Mesendoderm (in vitro differentiated cells): Measurements from ENCODE around the gene SELENOO.

Experiments used
- DNase-seq: peaks from one replicate; pipeline ENCODE4 v3.0.0; 2013
- H2AK5ac ChIP-seq: 2 replicates; pipeline ENCODE4 v1.6.1; 2013; ENCODE audit warnings: low read length, inconsistent platforms
- H2BK120ac ChIP-seq: 2 replicates; pipeline ENCODE4 v1.6.1; 2013; ENCODE audit warnings: low read depth, mild to moderate bottlenecking, low read length, moderate library complexity, mixed read lengths
- H2BK15ac ChIP-seq: replicated peaks from 2 replicates; pipeline ENCODE4 v1.6.1; 2013; ENCODE audit warnings: low read depth, mild to moderate bottlenecking, moderate library complexity
- H2BK5ac ChIP-seq: 2 replicates; pipeline ENCODE4 v1.6.1; 2013; ENCODE audit warnings: low read length, inconsistent platforms
- H3K18ac ChIP-seq: 2 replicates; pipeline ENCODE4 v1.6.1; 2013; ENCODE audit warnings: mild to moderate bottlenecking, low read length, mixed read lengths
- H3K23ac ChIP-seq: one replicate; pipeline ENCODE4 v1.6.1; 2013; ENCODE audit warnings: low read length
- H3K27ac ChIP-seq: 2 replicates; pipeline ENCODE4 v1.5.1; 2013; ENCODE audit warnings: low read depth, mild to moderate bottlenecking, inconsistent platforms, low read length, moderate library complexity
- H3K27me3 ChIP-seq: 2 replicates; pipeline ENCODE4 v1.6.1; 2013; ENCODE audit warnings: low read length, control low read depth, mild to moderate bottlenecking, inconsistent platforms; ENCODE audit not compliant: insufficient read depth, poor library complexity
- H3K36me3 ChIP-seq: 2 replicates; pipeline ENCODE4 v1.6.1; 2013; ENCODE audit warnings: low read length, inconsistent platforms; ENCODE audit not compliant: control insufficient read depth, insufficient read depth
- H3K4ac ChIP-seq: one replicate; pipeline ENCODE4 v1.6.1; 2013; ENCODE audit warnings: low read depth, mild to moderate bottlenecking, low read length, moderate library complexity
- H3K4me1 ChIP-seq: 2 replicates; pipeline ENCODE4 v1.6.1; 2013; ENCODE audit warnings: low read depth, low read length, inconsistent platforms; ENCODE audit not compliant: control insufficient read depth
- H3K4me2 ChIP-seq: 2 replicates; pipeline ENCODE4 v1.6.1; 2013; ENCODE audit warnings: low read length
- H3K4me3 ChIP-seq: 2 replicates; pipeline ENCODE4 v1.5.1; 2013; ENCODE audit warnings: mild to moderate bottlenecking, low read length
- H3K56ac ChIP-seq: one replicate; pipeline ENCODE4 v1.6.1; 2013; ENCODE audit warnings: low read length
- H3K79me1 ChIP-seq: 2 replicates; pipeline ENCODE4 v1.6.1; 2013; ENCODE audit warnings: low read length, inconsistent platforms
- H3K79me2 ChIP-seq: 2 replicates; pipeline ENCODE4 v1.6.1; 2013; ENCODE audit warnings: mild to moderate bottlenecking, low read length; ENCODE audit not compliant: control insufficient read depth, insufficient read depth
- H3K9ac ChIP-seq: 2 replicates; pipeline ENCODE4 v1.6.1; 2013; ENCODE audit warnings: low read length, inconsistent platforms
- H4K5ac ChIP-seq: one replicate; pipeline ENCODE4 v1.6.1; 2013; ENCODE audit warnings: low read length
- H4K8ac ChIP-seq: one replicate; pipeline ENCODE4 v1.6.1; 2013; ENCODE audit warnings: low read depth, mild to moderate bottlenecking, control low read depth, low read length, moderate library complexity
- WGBS: extraction: QIAGEN DNeasy Blood & Tissue Kit; methylation state at CpG from one replicate; pipeline ENCODE4 v1.1.7; 2013; ENCODE audit warnings: low lambda C conversion rate, missing lambda C conversion rate; ENCODE audit not compliant: insufficient coverage; ENCODE audit errors: extremely low coverage; 5-methylcytosine and 5-hydroxymethylcytosine counted together

Gene SELENOO

DNA sequence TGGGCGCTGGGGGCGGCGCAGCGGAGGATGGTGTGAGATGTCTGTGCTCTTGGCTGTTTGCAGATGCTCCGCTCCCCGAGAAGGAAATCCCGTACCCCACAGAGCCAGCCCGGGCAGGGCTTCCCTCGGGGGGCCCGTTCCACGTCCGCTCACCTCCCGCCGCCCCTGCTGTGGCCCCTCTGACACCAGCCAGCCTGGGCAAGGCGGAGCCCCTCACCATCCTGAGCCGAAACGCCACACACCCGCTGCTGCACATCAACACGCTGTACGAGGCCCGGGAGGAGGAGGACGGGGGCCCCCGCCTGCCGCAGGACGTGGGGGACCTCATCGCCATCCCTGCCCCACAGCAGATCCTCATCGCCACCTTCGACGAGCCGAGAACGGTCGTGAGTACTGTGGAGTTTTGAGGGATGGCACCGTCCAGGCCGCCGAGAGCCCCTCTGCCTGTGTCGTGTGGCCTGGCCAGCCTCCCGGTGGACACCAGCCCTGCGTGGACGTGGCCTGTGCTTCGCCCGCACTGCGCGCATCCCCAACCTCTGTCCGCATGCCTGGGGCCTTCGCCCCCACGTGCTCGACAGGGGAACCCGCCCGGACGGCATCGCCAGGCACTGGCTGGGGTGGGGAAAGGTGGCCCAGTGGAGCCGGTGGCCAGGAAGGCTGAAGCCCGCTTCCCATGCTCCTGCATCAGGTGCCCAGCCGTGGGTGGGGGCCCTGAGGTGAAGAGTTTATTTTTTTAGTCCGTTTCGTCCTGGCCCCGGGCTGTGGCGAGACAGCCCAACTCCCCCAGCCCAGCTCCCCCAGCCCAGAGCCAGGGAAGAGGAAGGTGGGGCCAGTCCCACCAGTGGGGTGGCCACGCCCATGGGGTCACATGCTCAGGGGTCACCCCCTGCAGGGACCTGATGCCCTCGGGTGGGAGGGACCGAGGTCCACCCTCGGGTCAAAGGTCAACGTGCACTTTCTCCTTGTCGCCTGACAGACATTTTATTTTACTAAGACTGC lies 21.6 kb upstream of the SELENOO start:
- Histone ChIP-seq H3K18ac (no peak overlapping the region), H3K4me1 (no peaks in the 10 kb centered on the region), H3K23ac (no peak overlapping the region), H3K27me3 (no peaks in the 10 kb centered on the region), H3K9ac (no peak overlapping the region), H3K27ac (no peak overlapping the region), H4K5ac (no peak overlapping the region), H4K8ac (no peak overlapping the region), H3K36me3 (no peaks in the 10 kb centered on the region), H2BK15ac (no peak overlapping the region), H2BK120ac (no peak overlapping the region), H2AK5ac (no peak overlapping the region), H3K4ac (no peak overlapping the region), H3K56ac (no peak overlapping the region), H2BK5ac (no peak overlapping the region), H3K4me3 (no peak overlapping the region), H3K79me2 (no peaks in the 10 kb centered on the region), H3K79me1 (no peaks in the 10 kb centered on the region), H3K4me2 (no peak overlapping the region)
- no peak for DNase-seq
- WGBS, result no CpG with 5 or more reads among the region's 64 CpGs

DNA sequence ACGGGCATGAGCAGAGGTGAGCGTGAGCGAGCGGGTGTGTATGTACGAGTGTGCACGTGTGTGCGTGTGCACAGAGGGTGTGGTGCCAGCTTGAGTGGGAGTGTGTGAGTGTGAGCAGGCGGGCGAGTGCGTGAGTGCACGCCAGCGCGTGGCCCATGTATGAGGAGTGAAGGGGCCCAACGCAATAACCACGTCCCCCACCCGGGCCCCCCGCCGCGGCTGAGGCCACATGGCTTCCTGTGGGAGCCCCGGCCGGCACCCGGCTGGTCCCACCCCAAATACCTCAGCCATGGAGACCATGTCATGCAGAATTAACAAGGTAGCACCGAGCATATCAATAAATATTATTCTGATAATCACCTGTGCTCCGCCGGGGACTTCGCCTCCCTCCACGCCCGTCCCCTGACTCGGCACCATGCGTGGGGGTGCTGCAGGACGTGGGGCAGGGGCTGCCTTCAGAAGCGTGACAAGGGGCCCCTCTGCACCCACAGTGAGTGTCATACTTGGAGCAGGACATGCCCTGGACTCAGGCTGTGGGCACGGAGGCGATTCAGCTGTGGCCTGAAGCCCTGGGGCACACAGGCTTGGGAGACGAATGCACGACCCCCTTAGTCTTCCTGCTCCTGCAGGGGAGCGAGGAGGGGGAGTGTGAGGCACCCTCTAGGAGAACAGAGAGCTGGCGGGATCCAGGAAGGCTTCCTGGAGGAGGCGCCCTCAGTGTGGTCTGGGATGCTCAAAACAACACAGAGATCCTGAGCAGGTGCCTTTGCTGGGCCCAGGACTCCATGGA lies 20.7 kb upstream of the SELENOO start:
- Histone ChIP-seq H4K8ac (no peak overlapping the region), H2BK5ac (no peak overlapping the region), H3K36me3 (no peaks in the 10 kb centered on the region), H3K56ac (no peak overlapping the region), H2BK120ac (no peak overlapping the region), H3K4me2 (no peak overlapping the region), H3K4me3 (no peak overlapping the region), H3K4me1 (no peaks in the 10 kb centered on the region), H3K27ac (no peak overlapping the region), H3K27me3 (no peaks in the 10 kb centered on the region), H3K79me2 (no peaks in the 10 kb centered on the region), H3K9ac (no peak overlapping the region), H3K4ac (no peak overlapping the region), H3K18ac (no peak overlapping the region), H4K5ac (no peak overlapping the region), H2BK15ac (no peak overlapping the region), H2AK5ac (no peak overlapping the region), H3K23ac (no peak overlapping the region), H3K79me1 (no peaks in the 10 kb centered on the region)
- DNase-seq, result no peak
- no CpG with 5 or more reads among the region's 39 CpGs for WGBS

GRCh38 chr22:50180727-50181521 lies 19.9 kb upstream of the SELENOO start:
- no peaks in the 10 kb centered on the region for H3K79me1 ChIP-seq
- no peak overlapping the region for H3K4ac ChIP-seq
- H3K23ac ChIP-seq, result no peak overlapping the region
- H2AK5ac ChIP-seq, result no peak overlapping the region
- H4K5ac ChIP-seq, result no peak overlapping the region
- DNase-seq, result no peak
- H3K79me2 ChIP-seq, result no peaks in the 10 kb centered on the region
- no peak overlapping the region for H3K4me2 ChIP-seq
- H3K36me3 ChIP-seq, result no peaks in the 10 kb centered on the region
- no peak overlapping the region for H3K18ac ChIP-seq
- H3K27ac ChIP-seq, result no peak overlapping the region
- H2BK15ac ChIP-seq, result no peak overlapping the region
- no peak overlapping the region for H4K8ac ChIP-seq
- H2BK120ac ChIP-seq, result no peak overlapping the region
- no peaks in the 10 kb centered on the region for H3K4me1 ChIP-seq
- H3K9ac ChIP-seq, result no peak overlapping the region
- no CpG with 5 or more reads among the region's 27 CpGs for WGBS
- H3K56ac ChIP-seq, result no peak overlapping the region
- no peak overlapping the region for H2BK5ac ChIP-seq
- no peak overlapping the region for H3K4me3 ChIP-seq
- H3K27me3 ChIP-seq, result no peaks in the 10 kb centered on the region

DNA sequence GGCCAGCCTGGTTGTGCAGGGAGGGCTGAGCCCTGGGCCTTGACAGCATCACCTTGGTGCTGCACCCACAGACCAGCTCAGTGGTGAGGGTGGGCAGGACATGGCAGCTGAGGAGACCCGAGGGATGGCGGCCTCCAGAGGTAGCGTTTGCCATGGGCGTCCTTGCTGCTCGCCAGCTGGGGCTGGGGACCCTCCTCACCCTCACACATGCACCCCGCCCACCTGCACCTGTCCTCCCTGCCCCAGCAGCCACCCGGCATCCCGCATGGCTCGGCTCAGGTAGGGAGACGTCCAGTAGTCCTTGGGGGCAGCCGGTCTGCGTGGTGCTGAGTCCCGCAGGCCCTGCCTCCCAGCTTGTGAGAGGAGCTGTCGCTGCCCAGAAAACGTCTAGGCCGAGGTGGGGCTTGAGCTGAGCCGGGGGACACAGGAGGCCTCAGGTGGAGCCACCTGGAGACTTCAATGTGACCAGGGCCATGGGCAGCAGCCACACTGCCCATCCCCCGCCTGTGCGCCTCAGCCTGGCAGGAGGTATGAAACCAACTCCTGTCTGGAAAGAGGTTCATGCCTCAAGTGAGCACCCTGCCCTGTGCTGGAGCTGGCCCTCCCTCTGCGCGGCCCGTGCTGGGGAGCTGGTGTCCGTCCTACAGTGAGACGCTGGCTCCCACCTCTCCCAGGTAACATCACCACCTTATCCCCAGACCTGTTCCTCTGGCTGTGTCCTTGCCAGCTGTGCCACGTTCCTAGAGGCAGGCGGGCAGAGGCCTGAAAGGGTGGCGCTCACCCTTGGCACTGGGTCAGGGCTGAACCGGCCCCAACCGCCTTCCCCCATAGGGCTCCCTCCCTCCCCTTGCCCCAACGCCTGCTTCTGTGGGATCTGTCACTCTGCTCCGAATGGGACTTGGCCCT lies 18.4 kb upstream of the SELENOO start:
- Histone ChIP-seq H2AK5ac (no peak overlapping the region), H2BK120ac (no peak overlapping the region), H3K79me1 (peaks cover 3% of the 10 kb centered on the region), H3K4me3 (no peak overlapping the region), H3K9ac (no peak overlapping the region), H3K4ac (no peak overlapping the region), H4K5ac (no peak overlapping the region), H3K27ac (no peak overlapping the region), H3K56ac (no peak overlapping the region), H3K23ac (no peak overlapping the region), H4K8ac (no peak overlapping the region), H3K4me1 (no peaks in the 10 kb centered on the region), H3K4me2 (no peak overlapping the region), H2BK5ac (no peak overlapping the region), H3K18ac (no peak overlapping the region), H3K79me2 (peaks cover 8% of the 10 kb centered on the region), H2BK15ac (no peak overlapping the region), H3K27me3 (no peaks in the 10 kb centered on the region), H3K36me3 (no peaks in the 10 kb centered on the region)
- no peak for DNase-seq
- WGBS, result no CpG with 5 or more reads among the region's 31 CpGs
